NCI-H2107 (cell line): Measurements from ENCODE around the gene KRIT1.

Experiments used
- DNase-seq: peaks from one replicate; lab custom pipeline; 2025; lab: John Stamatoyannopoulos, UW

KRIT1 gene

DNA sequence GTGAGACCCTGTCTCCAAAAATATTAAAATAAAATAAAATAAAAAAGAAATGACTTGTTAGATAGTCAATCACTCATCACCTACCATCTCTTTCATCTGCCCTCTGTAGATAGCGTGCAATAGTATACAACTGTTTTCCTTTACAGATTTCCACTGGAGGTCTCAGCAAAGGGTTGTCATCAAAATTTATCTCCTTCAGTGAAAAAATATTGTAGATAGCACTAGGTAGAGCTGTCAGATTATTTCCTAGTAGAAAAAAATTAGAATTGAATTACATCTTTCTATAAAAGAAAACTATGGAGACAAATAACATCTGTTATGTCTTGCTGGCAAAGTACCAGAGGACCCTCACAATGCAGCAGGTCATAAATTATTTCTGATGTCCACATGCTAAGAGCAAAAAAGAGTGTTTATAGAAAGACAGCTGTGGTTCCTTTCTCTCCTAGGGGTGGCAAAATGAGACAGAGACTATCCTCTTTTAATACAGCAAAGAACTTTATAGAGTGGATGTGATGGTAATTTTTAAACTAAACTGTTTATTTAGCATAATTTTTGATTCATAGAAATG lies 95.2 kb downstream of the KRIT1 start:
- no peak for DNase-seq

GRCh38 chr7:92149736-92150239 lies 95.9 kb downstream of the KRIT1 start:
- DNase-seq: no peak
